SK-N-SH treated with all-trans-retinoic acid at 6 μM for 48 hours (cell line): ENCODE measurements around the gene PCBP1.

ENCODE experiments used
- BACH2 ChIP-seq: fragments of 250-450 bp; sonication (Bioruptor Pico); IDR thresholded peaks from 2 replicates; pipeline ENCODE4 v1.9.0; 2021; ENCODE audit warnings: mild to moderate bottlenecking, borderline replicate concordance
- CREB5 ChIP-seq: fragments of 250-450 bp; sonication (Bioruptor Pico); IDR thresholded peaks from 2 replicates; pipeline ENCODE4 v1.5.1; 2020; ENCODE audit warnings: low read depth, mild to moderate bottlenecking, moderate library complexity
- CSDC2 ChIP-seq: fragments of 250-450 bp; sonication (Bioruptor Pico); IDR thresholded peaks from 2 replicates; pipeline ENCODE4 v1.5.0; 2020; ENCODE audit warnings: mild to moderate bottlenecking, moderate library complexity
- PATZ1 ChIP-seq: fragments of 250-450 bp; sonication (Bioruptor Pico); IDR thresholded peaks from 2 replicates; pipeline ENCODE4 v1.8.0; 2020; ENCODE audit warnings: mild to moderate bottlenecking, moderate library complexity, borderline replicate concordance
- PPARA ChIP-seq: fragments of 250-450 bp; sonication (Bioruptor Pico); IDR thresholded peaks from 2 replicates; pipeline ENCODE4 v1.5.0; 2020; ENCODE audit warnings: mild to moderate bottlenecking, borderline replicate concordance
- RARB ChIP-seq: fragments of 250-450 bp; sonication (Bioruptor Pico); IDR thresholded peaks from 2 replicates; pipeline ENCODE4 v1.8.0; 2021; ENCODE audit warnings: mild to moderate bottlenecking, moderate library complexity
- TCF4 ChIP-seq: fragments of 250-450 bp; sonication (Bioruptor Pico); IDR thresholded peaks from 2 replicates; pipeline ENCODE4 v1.8.0; 2021; ENCODE audit warnings: mild to moderate bottlenecking, moderate library complexity, borderline replicate concordance
- ZC3H10 ChIP-seq: fragments of 250-450 bp; sonication (Bioruptor Pico); IDR thresholded peaks from 2 replicates; pipeline ENCODE4 v1.5.1; 2021; ENCODE audit warnings: mild to moderate bottlenecking, moderate library complexity
- ZFP30 ChIP-seq: fragments of 450-650 bp; formaldehyde crosslinking; IDR thresholded peaks from 2 replicates; pipeline ENCODE4 v1.5.0; 2022; ENCODE audit warnings: mild to moderate bottlenecking, moderate library complexity
- ZNF8 ChIP-seq: fragments of 450-650 bp; formaldehyde crosslinking; IDR thresholded peaks from 2 replicates; pipeline ENCODE4 v1.5.0; 2020; ENCODE audit warnings: mild to moderate bottlenecking, moderate library complexity

- no peak for TF ChIP-seq ZC3H10 (CRISPR knock-in tag)
- TF ChIP-seq PATZ1 (CRISPR knock-in tag): no peak
- no peak for TF ChIP-seq ZNF8 (CRISPR knock-in tag)
- no peak for TF ChIP-seq CREB5
- no peak for TF ChIP-seq BACH2 (CRISPR knock-in tag)
- no peak for TF ChIP-seq PPARA
- no peak for TF ChIP-seq RARB (CRISPR knock-in tag)
- no peak for TF ChIP-seq CSDC2 (CRISPR knock-in tag)
- TF ChIP-seq ZFP30 (CRISPR knock-in tag): no peak
- no peak for TF ChIP-seq TCF4 (CRISPR knock-in tag)
These were observed 26.0 kb upstream of the PCBP1 start for GRCh38 chr2:70061317-70061716.
